ENCODE data around the gene ANXA9.

Gene ANXA9

GRCh38 chr1:150979092-150980056 is 2.7 kb upstream of the ANXA9 start:
- TF ChIP-seq GABPA (IDR thresholded peaks at IDR 0.05; ENCODE audit: low read depth) = no peak
- TF ChIP-seq CTCF (IDR thresholded peaks at IDR 0.05; ENCODE audit: insufficient read depth, low read length) = peak; percentile 100
- peak; percentile 19 for TF ChIP-seq REST (IDR thresholded peaks at IDR 0.05; ENCODE audit: insufficient replicate concordance, low read depth)
- peak; percentile 55; the same call in 1 of the 2 replicates for TF ChIP-seq SPI1 (IDR thresholded peaks at IDR 0.05; ENCODE audit: borderline replicate concordance, low read depth)
- TF ChIP-seq POLR2AphosphoS5 (IDR thresholded peaks at IDR 0.05; ENCODE audit: low read depth) = peak; percentile 29; the same call in 1 of the 2 replicates
- peak overlapping the region; percentile 21 for H3K4me3 ChIP-seq (replicated peaks; ENCODE audit: insufficient read depth, low read length)
- DNase-seq (ENCODE audit: low read depth in 1 of 2, low spot score in 1 of 2) = peak; percentile 62 to 90
- H3K27me3 ChIP-seq (ENCODE audit: insufficient read depth, poor library complexity, severe bottlenecking) = no peaks in the 10 kb centered on the region
- peak overlapping the region; percentile 88 for H3K27ac ChIP-seq (replicated peaks)

GRCh38 chr1:150981177-150981804 is 801 bp upstream of the ANXA9 start:
- peak in 1 of 2 experiments; percentile 57 for DNase-seq (ENCODE audit: low read depth in 1 of 2, low spot score in 1 of 2)

GRCh38 chr1:150985179-150985825 is 3.2 kb downstream of the ANXA9 start:
- no peaks in the 10 kb centered on the region for H3K27me3 ChIP-seq (ENCODE audit: insufficient read depth, poor library complexity, severe bottlenecking)
- no peak overlapping the region for H3K4me3 ChIP-seq (replicated peaks; ENCODE audit: insufficient read depth, low read length)
- no peak overlapping the region for H3K27ac ChIP-seq (replicated peaks)

More at GRCh38 chr1:150981177-150981804, 801 bp upstream of the ANXA9 start:
- TF ChIP-seq SPI1 (IDR thresholded peaks at IDR 0.05; ENCODE audit: borderline replicate concordance, low read depth) (no peak), POLR2AphosphoS5 (IDR thresholded peaks at IDR 0.05; ENCODE audit: low read depth) (peak; percentile 62)
- no peak overlapping the region for H3K4me3 ChIP-seq (replicated peaks; ENCODE audit: insufficient read depth, low read length)
- no peaks in the 10 kb centered on the region for H3K27me3 ChIP-seq (ENCODE audit: insufficient read depth, poor library complexity, severe bottlenecking)
- H3K27ac ChIP-seq (replicated peaks) = no peak overlapping the region

More at GRCh38 chr1:150985179-150985825, 3.2 kb downstream of the ANXA9 start:
- TF ChIP-seq GABPA (IDR thresholded peaks at IDR 0.05; ENCODE audit: low read depth) (no peak), CTCF (IDR thresholded peaks at IDR 0.05; ENCODE audit: insufficient read depth, low read length) (no peak), SPI1 (IDR thresholded peaks at IDR 0.05; ENCODE audit: borderline replicate concordance, low read depth) (no peak), POLR2AphosphoS5 (IDR thresholded peaks at IDR 0.05; ENCODE audit: low read depth) (no peak), REST (IDR thresholded peaks at IDR 0.05; ENCODE audit: insufficient replicate concordance, low read depth) (no peak)
- DNase-seq (ENCODE audit: low read depth in 1 of 2, low spot score in 1 of 2) = no peak
